ENCODE data around the gene FAM184B. TPM values are rescaled to one million over a fixed set of nuclear protein-coding genes. Genes with fewer than 3 reads are reported as not detected.
"Not testable (repeated sequence)": the region's sequence is repeated elsewhere in the genome, so short reads cannot be mapped to it uniquely, and the experiment has no call there.

Gene FAM184B
- polyA plus RNA-seq, 2 of the 4 experiments (the other 2 are of a cell fraction) = not detected

- WGBS (ENCODE audit: missing lambda C conversion rate) = 73% methylated on average over 10 of the region's 10 CpGs
- TF ChIP-seq BCL3 (IDR thresholded peaks at IDR 0.05) = no peak
- TF ChIP-seq JUN (IDR thresholded peaks at IDR 0.05) = no peak
- TF ChIP-seq, protein P1, sequence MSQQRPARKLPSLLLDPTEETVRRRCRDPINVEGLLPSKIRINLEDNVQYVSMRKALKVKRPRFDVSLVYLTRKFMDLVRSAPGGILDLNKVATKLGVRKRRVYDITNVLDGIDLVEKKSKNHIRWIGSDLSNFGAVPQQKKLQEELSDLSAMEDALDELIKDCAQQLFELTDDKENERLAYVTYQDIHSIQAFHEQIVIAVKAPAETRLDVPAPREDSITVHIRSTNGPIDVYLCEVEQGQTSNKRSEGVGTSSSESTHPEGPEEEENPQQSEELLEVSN (IDR thresholded peaks at IDR 0.05; ENCODE audit: borderline replicate concordance, low read depth) = no peak
- TF ChIP-seq TP53 (CRISPR knock-in tag; IDR thresholded peaks at IDR 0.05) = no peak
- TF ChIP-seq CEBPB (IDR thresholded peaks at IDR 0.05) = no peak
- no peak for TF ChIP-seq GATA3 (IDR thresholded peaks at IDR 0.05; ENCODE audit: borderline replicate concordance)
- TF ChIP-seq HEYL (CRISPR knock-in tag; IDR thresholded peaks at IDR 0.05) = no peak
- no peak for TF ChIP-seq CBX2 (IDR thresholded peaks at IDR 0.05; ENCODE audit: borderline replicate concordance, low read depth)
- TF ChIP-seq, protein P2, sequence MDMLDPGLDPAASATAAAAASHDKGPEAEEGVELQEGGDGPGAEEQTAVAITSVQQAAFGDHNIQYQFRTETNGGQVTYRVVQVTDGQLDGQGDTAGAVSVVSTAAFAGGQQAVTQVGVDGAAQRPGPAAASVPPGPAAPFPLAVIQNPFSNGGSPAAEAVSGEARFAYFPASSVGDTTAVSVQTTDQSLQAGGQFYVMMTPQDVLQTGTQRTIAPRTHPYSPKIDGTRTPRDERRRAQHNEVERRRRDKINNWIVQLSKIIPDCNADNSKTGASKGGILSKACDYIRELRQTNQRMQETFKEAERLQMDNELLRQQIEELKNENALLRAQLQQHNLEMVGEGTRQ (IDR thresholded peaks at IDR 0.05) = no peak
- TF ChIP-seq NFE2L2 (conservative IDR thresholded peaks at IDR 0.05; ENCODE audit: low read length) = no peak
- no peak for TF ChIP-seq RCOR1 (IDR thresholded peaks at IDR 0.05; ENCODE audit: low read depth, low read length)
- no peak for TF ChIP-seq EHMT2 (IDR thresholded peaks at IDR 0.05; ENCODE audit: low read depth)
- no peak overlapping the region for H3K4me3 ChIP-seq
- ATAC-seq = no peak
- no peak overlapping the region for H3K4me2 ChIP-seq
- H3K27ac ChIP-seq = no peak overlapping the region
- no peaks in the 10 kb centered on the region for H3K9me3 ChIP-seq
- DNase-seq (ENCODE audit: low read depth in 1 of 2, low spot score in 1 of 2) = no peak
- POLR2A ChIA-PET = no interaction called here
- CTCF ChIA-PET = no interaction called here
- FAIRE-seq = no peak
- H3K4me1 ChIP-seq = no peaks in the 10 kb centered on the region
These were observed 94.1 kb downstream of the FAM184B start for GRCh38 chr4:17687237-17687857.

DNA sequence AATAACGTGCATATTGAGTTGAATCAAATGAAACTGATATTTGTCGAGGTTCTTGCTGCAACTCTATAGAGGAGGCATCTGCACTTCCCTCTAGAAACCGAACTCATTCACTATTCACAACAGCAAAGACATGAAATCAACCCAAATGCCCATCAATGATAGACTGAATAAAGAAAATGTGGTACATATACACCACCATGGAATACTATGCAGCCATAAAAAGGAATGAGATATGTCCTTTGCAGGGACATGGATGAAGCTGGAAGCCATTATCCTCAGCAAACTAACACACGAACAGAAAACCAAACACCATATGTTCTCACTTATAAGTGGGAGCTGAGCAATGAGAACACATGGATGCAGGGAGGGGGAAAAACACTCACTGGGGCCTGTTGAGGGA, 96.8 kb downstream of the FAM184B start:
- DNase-seq (ENCODE audit: low read depth in 1 of 2, low spot score in 1 of 2); ATAC-seq; CTCF ChIA-PET; H3K4me2 ChIP-seq; H3K4me1 ChIP-seq; POLR2A ChIA-PET; H3K4me3 ChIP-seq; H3K27ac ChIP-seq; FAIRE-seq; H3K9me3 ChIP-seq: not testable (repeated sequence)
- WGBS (ENCODE audit: missing lambda C conversion rate) = 12% methylated on average over 4 of the region's 4 CpGs

GRCh38 chr4:17682222-17682566, 99.2 kb downstream of the FAM184B start:
- ChIA-PET CTCF (interaction anchor here (0.7 kb wide), 1 partner anchor 26 kb away, joined by 4 read pairs; no protein-coding TSS in a partner anchor), POLR2A (no interaction called here)
- TF ChIP-seq RARB (CRISPR knock-in tag; IDR thresholded peaks at IDR 0.05) = no peak
- no peak for TF ChIP-seq HMGXB4 (CRISPR knock-in tag; IDR thresholded peaks at IDR 0.05; ENCODE audit: borderline replicate concordance)
- TF ChIP-seq, protein P3, sequence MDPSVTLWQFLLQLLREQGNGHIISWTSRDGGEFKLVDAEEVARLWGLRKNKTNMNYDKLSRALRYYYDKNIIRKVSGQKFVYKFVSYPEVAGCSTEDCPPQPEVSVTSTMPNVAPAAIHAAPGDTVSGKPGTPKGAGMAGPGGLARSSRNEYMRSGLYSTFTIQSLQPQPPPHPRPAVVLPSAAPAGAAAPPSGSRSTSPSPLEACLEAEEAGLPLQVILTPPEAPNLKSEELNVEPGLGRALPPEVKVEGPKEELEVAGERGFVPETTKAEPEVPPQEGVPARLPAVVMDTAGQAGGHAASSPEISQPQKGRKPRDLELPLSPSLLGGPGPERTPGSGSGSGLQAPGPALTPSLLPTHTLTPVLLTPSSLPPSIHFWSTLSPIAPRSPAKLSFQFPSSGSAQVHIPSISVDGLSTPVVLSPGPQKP (IDR thresholded peaks at IDR 0.05; ENCODE audit: low read depth, low read length) = no peak
- no peak for TF ChIP-seq CBX8 (IDR thresholded peaks at IDR 0.05)
- no peak for TF ChIP-seq MYC (IDR thresholded peaks at IDR 0.05; ENCODE audit: borderline replicate concordance, low read length)
- TF ChIP-seq ZFP36 (IDR thresholded peaks at IDR 0.05; ENCODE audit: borderline replicate concordance, partially characterized antibody) = no peak
- TF ChIP-seq KDM1A (IDR thresholded peaks at IDR 0.05; ENCODE audit: low read depth) = no peak
- TF ChIP-seq RAD21 (conservative IDR thresholded peaks at IDR 0.05 in 1 of 2, IDR thresholded peaks at IDR 0.05 in 1 of 2) = no peak
- no peak for TF ChIP-seq POLR2A (IDR thresholded peaks at IDR 0.05; ENCODE audit: low read length)
- no peak for TF ChIP-seq CEBPB (IDR thresholded peaks at IDR 0.05)
- TF ChIP-seq CBX2 (IDR thresholded peaks at IDR 0.05; ENCODE audit: borderline replicate concordance, low read depth) = no peak
- no peak for TF ChIP-seq CHD4 (IDR thresholded peaks at IDR 0.05; ENCODE audit: borderline replicate concordance)
- no peak for TF ChIP-seq HOXB5 (CRISPR knock-in tag; IDR thresholded peaks at IDR 0.05)
- TF ChIP-seq ESRRA (IDR thresholded peaks at IDR 0.05; ENCODE audit: borderline replicate concordance, low read length) = no peak
- no peak for TF ChIP-seq TP53 (CRISPR knock-in tag; IDR thresholded peaks at IDR 0.05)
- 7% methylated on average over 2 of the region's 2 CpGs for WGBS (ENCODE audit: missing lambda C conversion rate)
- no peak overlapping the region for H3K4me3 ChIP-seq
- no peaks in the 10 kb centered on the region for H3K9me3 ChIP-seq
- no peaks in the 10 kb centered on the region for H3K4me1 ChIP-seq
- FAIRE-seq (no peak), DNase-seq (ENCODE audit: low read depth in 1 of 2, low spot score in 1 of 2) (no peak), ATAC-seq (no peak)
- no peak overlapping the region for H3K4me2 ChIP-seq
- H3K27ac ChIP-seq = no peak overlapping the region
